Activated effector memory CD4-positive, alpha-beta T cell treated with anti-CD3 and anti-CD28 coated beads, Interleukin-2, amount 50 U/mL, for 16 hours (primary cell): ENCODE data around the gene ATP6AP2.
"Not testable (repeated sequence)": the region's sequence is repeated elsewhere in the genome, so short reads cannot be mapped to it uniquely, and the experiment has no call there.

Source experiments
- DNase-seq: peaks from one replicate; pipeline ENCODE4 v3.0.0-alpha.2; 2020

The ATP6AP2 gene, protein sequence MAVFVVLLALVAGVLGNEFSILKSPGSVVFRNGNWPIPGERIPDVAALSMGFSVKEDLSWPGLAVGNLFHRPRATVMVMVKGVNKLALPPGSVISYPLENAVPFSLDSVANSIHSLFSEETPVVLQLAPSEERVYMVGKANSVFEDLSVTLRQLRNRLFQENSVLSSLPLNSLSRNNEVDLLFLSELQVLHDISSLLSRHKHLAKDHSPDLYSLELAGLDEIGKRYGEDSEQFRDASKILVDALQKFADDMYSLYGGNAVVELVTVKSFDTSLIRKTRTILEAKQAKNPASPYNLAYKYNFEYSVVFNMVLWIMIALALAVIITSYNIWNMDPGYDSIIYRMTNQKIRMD

DNA sequence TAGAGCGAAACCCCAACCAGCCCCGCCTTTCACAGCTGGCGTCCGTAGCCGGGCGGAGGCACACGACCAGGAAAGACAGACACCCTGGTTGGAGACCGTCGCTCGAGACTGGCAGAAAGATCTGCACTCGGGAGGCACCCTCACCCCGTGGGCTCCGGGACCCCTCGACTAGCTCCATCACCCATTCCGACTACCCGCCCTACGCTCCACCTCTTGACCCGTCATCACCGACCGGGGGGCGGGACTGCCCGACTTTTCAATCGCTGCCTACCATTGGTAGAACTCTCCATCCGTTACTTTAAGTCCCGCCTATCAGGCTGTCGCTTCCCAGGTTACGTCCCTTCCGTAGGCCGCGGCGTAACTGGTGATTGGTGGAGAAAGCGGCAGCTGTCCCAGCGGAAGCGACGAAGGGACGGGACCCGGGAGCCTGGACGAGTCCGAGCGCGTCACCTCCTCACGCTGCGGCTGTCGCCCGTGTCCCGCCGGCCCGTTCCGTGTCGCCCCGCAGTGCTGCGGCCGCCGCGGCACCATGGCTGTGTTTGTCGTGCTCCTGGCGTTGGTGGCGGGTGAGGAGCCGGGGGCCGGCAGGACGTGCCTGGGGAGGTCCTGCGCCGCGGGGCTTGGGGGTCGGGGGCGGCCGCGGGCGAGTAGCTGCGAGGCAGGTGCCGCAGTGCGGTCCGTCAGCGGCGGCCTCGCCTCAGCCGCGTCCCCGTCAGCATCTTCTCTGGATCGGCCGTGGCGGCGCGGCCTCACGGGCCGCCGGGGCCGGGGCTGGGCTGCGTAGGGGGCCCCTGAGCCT is at the start of gene ATP6AP2:
TSS of gene ATP6AP2 (plus strand) at position 434 of the 799 bp plus-strand sequence. CDS start at position 530, 96 bp downstream.
- peak; percentile 95 for DNase-seq

DNA sequence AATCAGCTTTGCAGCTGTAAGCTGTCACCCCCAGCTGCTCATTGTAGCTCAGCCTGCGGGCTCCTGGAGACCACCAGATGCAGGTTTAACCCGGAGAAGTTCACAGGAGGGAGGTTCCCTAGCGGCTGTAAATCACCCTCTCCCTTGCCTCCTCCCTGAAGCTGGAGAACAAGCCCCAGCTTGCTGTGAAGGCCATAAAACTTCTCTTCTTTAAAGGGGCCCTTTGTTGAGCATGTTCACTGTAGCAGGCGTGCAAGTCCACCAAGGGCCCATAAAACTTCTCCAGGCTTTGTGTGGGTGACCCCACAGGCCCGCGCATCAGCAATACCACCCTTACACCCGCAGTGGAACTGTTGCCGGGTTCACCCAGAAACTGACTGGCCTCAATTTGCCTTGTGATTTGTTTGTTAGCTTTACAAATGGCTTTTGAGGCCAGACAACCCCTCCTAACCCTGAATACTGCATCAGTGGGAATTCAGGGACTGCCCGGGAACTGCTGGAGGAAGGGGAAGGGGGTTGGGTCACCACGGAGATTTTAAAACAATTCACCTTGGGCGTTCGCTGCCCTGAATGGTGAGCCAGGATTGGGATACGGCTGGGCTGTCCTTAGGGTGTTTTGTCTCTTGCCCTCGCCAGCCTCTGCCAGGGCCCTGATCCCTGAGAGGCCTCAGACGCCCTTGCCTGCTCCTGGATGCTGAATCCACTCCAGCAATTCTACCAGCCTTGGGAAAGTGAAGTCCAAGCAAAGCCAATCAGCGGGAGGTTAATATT is 49.5 kb upstream of the ATP6AP2 start:
- no peak for DNase-seq

DNA sequence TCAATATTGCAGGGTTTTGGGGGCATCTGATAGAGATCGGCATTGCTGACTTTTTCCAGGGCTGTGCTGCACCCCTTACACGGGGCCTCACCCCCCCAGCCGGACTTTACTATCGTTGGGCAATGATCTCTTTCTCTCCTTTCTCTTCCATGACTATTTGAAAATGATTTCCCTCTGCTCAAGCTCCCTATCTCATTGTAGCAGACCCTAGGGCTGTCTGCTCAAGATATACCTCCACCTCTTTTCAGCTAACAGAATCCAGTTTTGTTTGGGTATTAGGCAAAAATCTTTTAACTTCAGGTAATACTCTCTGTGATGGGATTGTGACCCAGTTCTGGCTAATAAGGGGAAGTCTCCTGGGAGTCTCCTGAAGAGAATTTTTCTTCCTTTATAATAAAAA is 43.5 kb upstream of the ATP6AP2 start:
- no peak for DNase-seq

DNA sequence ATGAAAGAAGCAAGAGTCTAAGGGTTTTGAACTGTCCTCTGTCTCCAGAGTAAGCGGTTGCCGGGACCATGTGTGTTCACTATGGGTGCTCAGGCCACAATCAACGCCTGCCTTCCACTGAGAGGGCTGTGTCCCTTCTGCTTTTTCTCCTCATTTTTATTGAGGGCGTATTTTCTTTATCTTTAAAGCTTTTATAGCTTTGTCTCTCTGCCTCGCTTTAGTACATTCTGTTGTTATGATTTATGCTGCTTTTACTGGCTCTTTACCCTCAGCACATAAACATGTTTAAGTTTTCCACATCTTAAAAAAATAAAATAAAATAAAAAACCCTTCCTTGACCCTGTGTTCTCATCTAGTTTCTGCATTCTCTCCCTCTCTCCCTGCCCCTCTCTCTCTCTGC is 42.4 kb upstream of the ATP6AP2 start:
- DNase-seq: no peak

DNA sequence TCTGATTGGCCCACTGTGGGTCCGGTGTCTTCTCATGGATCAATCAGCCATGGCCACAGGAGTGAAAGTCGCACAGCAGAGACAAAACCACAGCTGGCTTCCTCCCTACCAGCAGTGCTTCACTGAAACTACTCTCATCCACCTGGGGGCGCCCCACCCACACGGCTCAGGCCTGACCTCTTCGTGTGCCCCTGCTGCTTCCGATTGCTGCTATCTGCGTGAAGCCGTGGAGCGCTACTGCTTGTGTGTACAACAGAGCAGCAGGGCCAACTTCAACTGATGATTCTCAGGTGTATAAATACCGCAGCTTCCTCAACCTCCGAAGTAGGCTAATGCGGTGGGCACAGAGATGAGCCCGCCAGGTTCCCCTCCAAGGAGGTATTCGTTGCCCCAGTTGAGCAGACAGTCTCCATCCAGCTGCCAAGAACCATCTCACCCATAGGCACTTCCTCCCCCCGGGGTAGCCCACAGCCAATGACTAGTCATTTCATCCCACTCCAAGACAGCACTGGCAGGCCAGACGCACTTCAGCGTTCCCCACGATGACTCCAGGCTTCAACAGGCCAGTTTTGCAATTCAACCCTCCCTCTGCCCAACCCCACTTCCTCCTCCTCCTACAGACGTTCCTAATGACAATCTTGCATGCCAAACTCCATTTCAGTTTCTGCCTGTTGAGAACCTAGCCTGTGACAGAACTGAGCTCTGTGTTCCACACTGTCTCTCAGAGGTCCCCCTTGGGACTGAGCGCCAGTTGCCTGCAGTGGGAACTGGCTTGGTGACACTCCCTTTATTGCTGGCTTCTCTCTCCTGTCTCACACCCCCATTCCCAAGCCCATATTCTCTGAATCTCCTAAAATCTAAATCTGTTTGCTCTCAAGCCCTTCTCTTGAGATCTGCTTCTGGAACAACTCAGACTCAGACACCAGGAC is 41.3 kb upstream of the ATP6AP2 start:
- DNase-seq: peak; percentile 86

DNA sequence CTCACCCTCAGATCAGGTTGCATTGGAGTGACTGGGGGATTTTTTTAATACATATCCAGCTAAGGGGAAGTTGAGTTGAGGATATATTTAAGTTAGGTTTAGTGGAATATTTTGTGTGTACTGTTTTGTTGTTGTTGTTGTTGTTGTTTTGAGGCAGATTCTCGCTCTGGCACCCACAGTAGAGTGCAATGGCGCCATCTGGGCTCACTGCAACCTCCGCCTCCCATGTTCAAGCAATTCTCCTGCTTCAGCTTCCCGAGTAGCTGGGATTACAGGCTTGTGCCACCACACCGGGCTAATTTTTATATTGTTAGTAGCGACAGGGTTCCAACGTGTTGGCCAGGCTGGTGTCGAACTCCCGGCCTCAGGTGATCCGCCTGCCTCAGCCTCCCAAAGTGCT is 38.6 kb upstream of the ATP6AP2 start:
- DNase-seq: no peak

DNA sequence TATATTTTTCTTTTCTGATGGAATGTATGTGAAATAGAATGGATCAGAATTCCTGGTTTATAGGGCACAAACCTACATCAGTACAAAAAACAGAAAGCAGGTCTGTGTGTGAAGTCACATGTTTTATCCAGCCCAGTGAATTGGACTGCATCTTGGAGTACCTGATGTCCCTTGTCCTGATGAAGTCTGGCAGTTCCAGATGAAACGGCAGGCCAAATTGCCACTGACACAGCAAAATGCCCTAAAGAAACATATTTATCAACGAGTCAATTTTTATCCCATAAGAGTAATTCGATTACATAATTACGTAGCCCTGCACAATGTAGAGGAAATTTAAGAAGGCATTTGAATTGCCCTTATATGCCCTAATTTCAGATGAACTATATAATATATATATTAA is 37.8 kb upstream of the ATP6AP2 start:
- DNase-seq: no peak

DNA sequence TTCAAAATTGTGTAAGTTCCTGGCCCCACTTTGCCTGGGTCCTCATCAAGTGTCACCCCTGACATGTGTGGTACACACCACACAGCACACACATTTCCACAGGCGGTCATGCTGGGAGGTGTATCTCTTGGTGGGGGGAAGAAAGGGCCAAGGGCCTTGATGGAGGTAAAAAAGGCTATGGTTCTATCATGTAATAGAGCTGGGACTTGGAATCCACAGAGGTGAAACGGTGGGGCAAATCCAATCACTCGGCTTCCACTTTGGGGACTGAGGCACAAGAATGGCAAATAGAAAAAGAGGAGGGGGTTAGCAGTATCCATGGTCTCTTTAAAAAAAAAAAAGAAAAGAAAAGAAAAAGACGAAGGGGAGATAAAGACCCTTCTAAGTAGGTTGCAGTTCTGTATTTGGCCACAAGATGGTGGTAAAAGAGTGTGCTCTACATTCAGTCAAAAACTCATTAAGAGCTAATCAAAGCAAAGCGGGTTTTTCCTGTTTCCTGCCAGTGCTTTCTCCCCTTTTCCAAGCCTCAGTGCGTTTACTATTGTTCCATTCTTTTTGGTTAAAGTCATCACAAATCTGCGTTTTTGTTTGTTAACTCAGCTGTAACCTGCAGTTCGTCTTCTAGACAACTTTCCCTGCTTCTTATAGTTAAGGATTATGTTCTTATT is 37.0 kb upstream of the ATP6AP2 start:
- DNase-seq: no peak

DNA sequence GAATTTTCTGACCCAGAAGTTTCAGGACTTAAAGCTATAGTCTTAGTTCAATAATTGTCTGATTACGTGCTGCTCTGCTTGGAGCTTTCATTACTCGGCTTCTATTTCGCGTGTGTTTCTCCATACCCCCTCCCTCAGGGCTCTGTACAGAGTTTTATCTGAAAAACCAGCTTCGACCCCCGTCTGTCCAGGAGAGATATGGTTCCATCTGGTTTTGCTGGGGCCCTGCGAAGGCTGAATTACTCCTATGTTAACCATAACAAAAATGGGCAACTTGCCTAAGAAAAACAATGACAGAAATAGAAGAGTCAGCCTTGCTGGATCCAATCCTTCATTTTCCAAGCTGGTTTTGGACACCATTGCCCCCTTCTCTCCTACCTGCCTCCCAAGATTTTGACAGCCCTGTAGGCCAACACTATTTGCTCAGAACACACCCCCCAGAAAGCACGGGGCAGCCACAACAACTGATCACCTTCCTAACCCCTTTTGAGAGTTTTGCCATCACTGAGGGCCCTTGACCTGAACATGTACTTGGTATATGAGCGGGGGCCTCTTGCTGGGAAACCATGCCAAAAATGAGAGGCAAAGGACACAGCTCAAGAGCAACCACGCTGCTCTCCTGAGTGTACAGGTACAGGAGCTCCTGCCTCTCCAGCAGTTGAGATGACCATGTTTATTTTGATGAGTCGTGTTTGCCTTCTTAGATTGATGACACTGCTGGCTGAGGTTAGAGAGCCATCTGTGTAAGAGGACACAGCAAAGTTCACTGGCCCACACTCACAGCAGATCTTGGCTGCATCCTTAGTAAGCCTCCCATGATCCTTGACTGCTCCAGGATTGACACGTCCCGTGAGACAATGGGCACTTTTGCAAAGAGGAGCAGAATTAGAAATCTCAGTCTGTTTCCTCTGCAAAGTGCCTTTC is 36.2 kb upstream of the ATP6AP2 start:
- no peak for DNase-seq

DNA sequence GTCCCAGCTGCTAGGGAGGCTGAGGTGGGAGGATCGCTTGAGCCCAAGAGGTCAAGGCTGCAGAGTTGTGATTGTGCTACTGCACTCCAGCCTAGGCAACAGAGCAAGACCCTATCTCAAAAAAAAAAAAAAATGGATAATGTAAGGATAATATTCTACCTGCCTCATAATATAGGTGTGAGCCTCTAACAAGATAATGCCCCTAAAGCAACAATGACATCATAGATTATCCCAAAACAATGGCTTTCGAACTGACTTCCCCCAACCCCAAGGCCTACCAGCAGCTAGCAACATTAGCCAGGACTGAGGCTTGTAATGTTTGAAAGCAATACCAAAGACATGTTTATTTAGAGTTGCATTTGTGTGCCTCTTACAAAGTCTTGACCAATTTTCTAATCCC is 33.9 kb upstream of the ATP6AP2 start:
- no peak for DNase-seq

DNA sequence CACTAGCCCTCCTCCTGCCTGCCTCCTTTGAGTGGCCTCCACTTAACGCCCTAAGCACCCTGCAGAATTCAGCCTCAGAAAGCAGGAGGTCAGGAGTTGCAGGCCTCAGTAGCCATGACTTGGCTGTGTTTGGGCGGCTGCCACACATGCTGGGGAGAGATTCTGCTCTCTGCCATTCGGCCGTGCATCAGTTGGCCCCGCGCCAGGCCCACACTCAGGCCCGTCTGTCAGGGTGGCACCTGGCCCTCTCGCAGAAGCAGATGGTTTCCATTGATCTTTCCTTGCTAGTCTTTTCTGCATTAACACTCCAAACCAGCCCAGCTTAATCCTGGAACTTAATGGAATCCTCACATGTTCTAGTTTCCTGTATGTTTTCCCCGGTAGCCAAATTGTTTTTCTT is 30.7 kb upstream of the ATP6AP2 start:
- DNase-seq: no peak

DNA sequence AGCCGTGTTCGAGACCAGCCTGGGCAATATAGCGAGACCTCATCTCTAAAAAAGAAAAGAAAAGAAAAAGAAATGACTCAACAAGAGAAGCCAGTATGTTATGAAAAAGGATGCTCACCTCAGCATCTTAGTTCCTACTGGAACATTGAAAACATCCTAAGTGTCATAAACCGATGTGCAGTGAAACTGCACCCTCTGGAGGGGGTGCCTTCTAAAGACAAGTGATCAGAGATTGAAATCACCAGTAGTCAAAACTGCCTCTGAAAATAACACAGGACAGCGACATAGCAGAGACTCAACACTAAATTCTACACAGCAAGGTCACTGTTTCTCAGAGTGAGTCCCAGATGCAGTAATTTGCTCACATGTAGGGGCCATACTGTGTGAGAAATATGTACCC is 28.0 kb upstream of the ATP6AP2 start:
- no peak for DNase-seq

DNA sequence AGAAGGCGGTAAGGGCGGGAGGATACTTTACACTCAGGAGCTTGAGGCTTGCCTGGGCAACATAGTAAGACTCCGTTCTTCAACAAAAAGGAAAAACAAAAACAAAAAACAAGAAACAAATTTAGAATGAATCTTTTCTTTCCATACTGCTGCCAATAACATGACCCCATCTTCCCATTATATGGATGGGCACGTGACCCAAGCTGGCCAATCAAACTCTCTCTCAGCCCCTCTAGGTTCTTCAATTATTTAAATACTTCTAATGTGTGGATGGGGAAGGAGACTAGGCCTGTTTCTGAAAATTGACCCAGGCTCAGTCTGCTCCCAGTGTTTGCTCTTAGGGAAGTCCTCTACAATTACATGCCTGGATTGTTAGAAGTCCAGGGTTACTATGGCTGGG is 22.2 kb upstream of the ATP6AP2 start:
- DNase-seq: no peak

DNA sequence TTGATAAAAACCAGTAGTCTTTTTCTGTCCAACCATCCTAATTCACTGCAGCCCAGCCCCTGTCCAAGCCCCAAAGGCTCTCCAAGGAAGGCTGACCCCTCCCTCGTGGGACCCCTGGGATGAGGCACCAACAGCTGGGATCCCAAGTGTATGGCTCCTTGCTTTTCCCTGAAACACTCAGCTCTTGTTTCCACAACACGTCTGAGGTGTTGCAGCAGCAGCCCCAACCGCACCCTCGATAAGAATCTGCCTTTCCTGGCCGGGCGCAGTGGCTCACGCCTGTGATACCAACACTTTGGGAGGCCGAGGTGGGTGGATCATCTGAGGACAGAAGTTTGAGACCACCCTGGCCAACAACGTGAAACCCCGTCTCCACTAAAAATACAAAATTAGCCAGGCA is 17.0 kb upstream of the ATP6AP2 start:
- DNase-seq: no peak

DNA sequence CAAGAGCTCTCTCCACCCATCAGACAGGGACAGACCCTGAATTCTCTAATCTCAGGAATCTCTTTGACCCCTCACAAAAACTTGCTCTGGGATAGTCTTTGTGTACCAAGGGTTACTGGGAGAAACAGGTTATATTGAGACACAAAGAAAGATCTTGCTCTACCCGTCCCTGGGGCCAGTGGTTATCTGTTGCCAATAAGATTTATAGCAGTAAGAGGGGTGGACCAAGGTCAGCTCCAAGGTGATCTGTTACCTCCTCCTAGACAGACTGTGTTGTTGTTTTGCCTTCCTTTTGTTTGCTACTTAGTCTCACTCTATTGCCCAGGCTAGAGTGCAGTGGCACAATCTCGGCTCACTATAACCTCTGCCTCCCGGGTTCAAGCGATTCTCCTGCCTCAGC is 16.3 kb upstream of the ATP6AP2 start:
- DNase-seq: no peak

DNA sequence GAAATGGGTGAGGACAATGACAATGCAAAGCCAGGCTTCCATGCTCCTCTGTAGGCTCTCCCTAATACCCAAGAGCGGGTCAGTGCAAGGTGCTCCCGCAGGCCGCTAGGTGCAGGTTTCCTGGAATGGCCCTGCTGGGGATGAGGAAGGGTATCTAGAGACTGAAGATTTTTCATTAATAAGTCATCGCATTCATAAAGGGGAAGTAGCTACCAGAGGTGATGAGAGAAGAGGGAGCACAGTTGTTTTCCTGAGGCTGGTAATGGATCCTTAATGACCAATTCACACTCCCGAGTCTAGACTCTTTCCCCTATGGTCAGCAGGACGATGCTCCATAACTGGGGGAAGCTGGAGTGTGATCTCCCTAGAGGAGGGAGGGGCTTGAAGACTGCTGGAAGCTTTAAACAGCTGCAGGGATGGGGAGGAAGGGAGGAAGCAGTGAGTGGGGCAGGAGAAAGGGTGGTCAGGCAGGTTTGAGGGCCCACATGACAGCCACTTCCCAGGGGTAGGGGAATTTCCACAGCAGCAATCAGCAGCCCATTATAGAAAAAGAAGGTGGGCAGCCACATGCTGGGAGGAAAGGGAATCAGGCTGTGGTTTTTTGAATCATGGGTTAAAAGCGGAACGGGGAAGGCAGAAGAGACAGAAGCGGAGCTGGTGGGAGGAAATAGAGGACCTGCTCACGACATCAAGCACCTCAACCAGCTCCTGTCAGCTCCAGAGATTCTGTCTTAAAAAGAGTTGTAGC is 10.2 kb upstream of the ATP6AP2 start:
- DNase-seq: no peak

DNA sequence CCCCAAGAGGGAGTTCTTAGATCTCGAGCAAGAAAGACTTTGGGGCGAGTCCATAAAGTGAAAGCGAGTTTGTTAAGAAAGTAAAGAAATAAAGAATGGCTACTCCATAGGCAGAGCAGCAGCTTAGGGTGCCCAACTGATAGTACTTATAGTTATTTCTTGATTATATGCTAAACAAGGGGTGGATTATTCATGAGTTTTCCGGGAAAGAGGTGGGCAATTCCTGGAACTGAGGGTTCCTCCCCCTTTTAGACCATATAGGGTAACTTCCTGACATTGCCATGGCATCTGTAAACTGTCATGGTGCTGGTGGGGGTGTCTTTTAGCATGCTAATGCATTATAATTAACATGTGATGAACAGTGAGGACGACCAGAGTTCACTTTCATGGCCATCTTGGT is 9.6 kb upstream of the ATP6AP2 start:
- DNase-seq: not testable (repeated sequence)

DNA sequence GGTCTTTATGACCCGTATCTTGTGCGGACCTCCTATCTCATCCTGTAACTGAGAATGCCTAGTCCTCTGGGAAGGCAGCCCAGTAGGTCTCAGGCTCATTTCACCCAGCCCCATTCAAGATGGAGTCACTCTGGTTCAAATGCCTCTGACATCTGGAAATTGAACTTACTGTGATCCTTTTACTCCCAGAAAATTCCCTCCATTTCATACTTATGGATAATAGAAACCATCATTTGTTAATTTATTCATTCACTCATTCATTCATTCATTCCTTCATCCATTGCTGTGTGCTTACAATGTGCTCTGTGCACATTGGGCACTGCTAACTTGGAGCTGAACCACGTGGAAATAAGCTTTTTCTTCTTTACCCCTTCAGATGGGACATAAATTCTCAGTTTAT is 9.2 kb upstream of the ATP6AP2 start:
- DNase-seq: no peak

DNA sequence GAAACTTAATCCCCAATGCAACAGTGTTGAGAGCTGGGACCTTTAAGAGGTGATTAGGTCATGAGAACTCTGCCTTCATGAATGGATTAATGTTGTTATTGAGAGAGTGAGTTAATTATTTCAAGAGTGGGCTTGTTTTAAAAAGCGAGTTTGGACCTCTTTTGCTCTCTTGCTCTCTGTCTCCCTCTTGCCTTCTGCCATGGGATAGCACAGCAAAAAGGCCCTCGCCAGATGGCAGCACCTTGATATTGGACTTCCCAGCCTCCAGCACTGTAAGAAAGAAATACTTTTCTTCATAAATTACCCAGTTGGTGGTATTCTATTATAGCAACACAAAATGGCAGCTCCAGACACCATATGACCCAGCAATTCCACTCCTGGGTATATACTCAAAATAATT is 7.0 kb upstream of the ATP6AP2 start:
- DNase-seq: peak; percentile 71

DNA sequence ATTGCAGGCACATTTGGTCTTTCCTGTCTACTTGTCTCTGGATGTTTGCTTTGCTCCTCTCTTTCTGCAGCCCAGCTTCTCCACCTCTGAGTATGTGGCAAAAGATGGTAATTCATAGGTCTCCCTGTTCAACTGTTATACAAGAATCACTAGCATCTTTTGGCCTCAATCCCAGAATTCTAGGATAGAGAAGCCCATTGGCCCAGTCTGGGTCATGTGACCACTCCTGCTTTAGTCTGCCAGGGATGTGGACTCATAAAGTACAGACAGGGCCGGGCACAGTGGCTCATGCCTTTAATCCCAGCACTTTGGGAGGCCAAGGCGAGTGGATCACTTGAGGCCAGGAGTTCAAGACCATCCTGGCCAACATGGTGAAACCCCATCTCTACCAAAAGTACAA is 5.4 kb upstream of the ATP6AP2 start:
- DNase-seq: not testable (repeated sequence)
